ENCODE results near the gene ADAM29.
"Not testable (repeated sequence)": the region's sequence is repeated elsewhere in the genome, so short reads cannot be mapped to it uniquely, and the experiment has no call there.

The ADAM29 gene

GRCh38 chr4:174983128-174983750 is 65.1 kb downstream of the ADAM29 start:
- no peak for DNase-seq (ENCODE audit: low read depth)
- no peak for TF ChIP-seq CTCF (IDR thresholded peaks at IDR 0.05; ENCODE audit: low read depth, low read length, missing control alignments)
- H3K4me3 ChIP-seq (ENCODE audit: low read depth, low read length): no peak overlapping the region
- in situ Hi-C loops (cut with HindIII; ENCODE audit: low sequenced_read_pairs): no loop called here

- DNase-seq (ENCODE audit: low read depth); H3K4me3 ChIP-seq (ENCODE audit: low read depth, low read length); in situ Hi-C loops (cut with HindIII; ENCODE audit: low sequenced_read_pairs): not testable (repeated sequence)
Observed at GRCh38 chr4:174983870-174984269, 65.7 kb downstream of the ADAM29 start.

GRCh38 chr4:174989791-174990190 is 71.6 kb downstream of the ADAM29 start:
- no peak overlapping the region for H3K4me3 ChIP-seq (ENCODE audit: low read depth, low read length)
- no peak for TF ChIP-seq CTCF (IDR thresholded peaks at IDR 0.05; ENCODE audit: low read depth, low read length, missing control alignments)
- DNase-seq (ENCODE audit: low read depth): no peak
- in situ Hi-C loops (cut with HindIII; ENCODE audit: low sequenced_read_pairs): no loop called here

- no peak for TF ChIP-seq CTCF (IDR thresholded peaks at IDR 0.05; ENCODE audit: low read depth, low read length, missing control alignments)
- H3K4me3 ChIP-seq (ENCODE audit: low read depth, low read length): no peak overlapping the region
- no peak for DNase-seq (ENCODE audit: low read depth)
- in situ Hi-C loops (cut with HindIII; ENCODE audit: low sequenced_read_pairs): no loop called here
Observed at GRCh38 chr4:174993916-174994315, 75.8 kb downstream of the ADAM29 start.

GRCh38 chr4:174996079-174996478 is 77.9 kb downstream of the ADAM29 start:
- H3K4me3 ChIP-seq (ENCODE audit: low read depth, low read length): no peak overlapping the region
- in situ Hi-C loops (cut with HindIII; ENCODE audit: low sequenced_read_pairs): no loop called here
- TF ChIP-seq CTCF (IDR thresholded peaks at IDR 0.05; ENCODE audit: low read depth, low read length, missing control alignments): no peak
- no peak for DNase-seq (ENCODE audit: low read depth)

GRCh38 chr4:174999407-174999806 is 81.2 kb downstream of the ADAM29 start:
- DNase-seq (ENCODE audit: low read depth): no peak
- in situ Hi-C loops (cut with HindIII; ENCODE audit: low sequenced_read_pairs): no loop called here

More at GRCh38 chr4:174999407-174999806, 81.2 kb downstream of the ADAM29 start:
- no peak overlapping the region for H3K4me3 ChIP-seq (ENCODE audit: low read depth, low read length)
- TF ChIP-seq CTCF (IDR thresholded peaks at IDR 0.05; ENCODE audit: low read depth, low read length, missing control alignments): no peak
